Astrocyte (in vitro differentiated cells and primary cell): ENCODE measurements around the gene NLN. TPM values are rescaled to one million over a fixed set of nuclear protein-coding genes. Genes with fewer than 3 reads are reported as not detected.

Experiments
- DNase-seq: peaks from one replicate; pipeline ENCODE4 v3.0.0-alpha.2; 2010; ENCODE audit warnings: low read depth
- FAIRE-seq: peaks from 2 replicates; lab custom pipeline; 2011; peaks lifted over from hg19 to GRCh38; lab: Jason Lieb, UNC
- H2AFZ ChIP-seq: 2 replicates; pipeline ENCODE4 v1.6.0; 2012; ENCODE audit warnings: low read depth, low read length, inconsistent platforms
- H3K27ac ChIP-seq: 2 replicates; pipeline ENCODE4 v1.5.1; 2011; ENCODE audit warnings: low read depth, low read length, inconsistent platforms
- H3K27me3 ChIP-seq: 2 replicates; pipeline ENCODE4 v1.6.0; 2011; ENCODE audit warnings: low read length, inconsistent platforms; ENCODE audit not compliant: insufficient read depth
- H3K36me3 ChIP-seq: 2 replicates; pipeline ENCODE4 v1.5.1; 2011; ENCODE audit warnings: low read length, inconsistent platforms; ENCODE audit not compliant: insufficient read depth
- H3K4me1 ChIP-seq: 2 replicates; pipeline ENCODE4 v1.5.1; 2011; ENCODE audit warnings: low read length, inconsistent platforms; ENCODE audit not compliant: insufficient read depth
- H3K4me2 ChIP-seq: 2 replicates; pipeline ENCODE4 v1.6.0; 2012; ENCODE audit warnings: low read length, inconsistent platforms
- H3K4me3 ChIP-seq: 2 replicates; pipeline ENCODE4 v1.5.1; 2011; ENCODE audit warnings: low read depth, mild to moderate bottlenecking, low read length, inconsistent platforms; ENCODE audit not compliant: insufficient read depth
- H3K79me2 ChIP-seq: 2 replicates; pipeline ENCODE4 v1.6.0; 2012; ENCODE audit warnings: mild to moderate bottlenecking, low read length, inconsistent platforms; ENCODE audit not compliant: insufficient read depth
- H3K9ac ChIP-seq: 2 replicates; pipeline ENCODE4 v1.6.0; 2012; ENCODE audit warnings: mild to moderate bottlenecking, low read length, inconsistent platforms
- H3K9me3 ChIP-seq: 2 replicates; pipeline ENCODE4 v1.5.1; 2012; ENCODE audit warnings: low read depth, mild to moderate bottlenecking, low read length, inconsistent platforms; ENCODE audit not compliant: insufficient read depth
- H4K20me1 ChIP-seq: 2 replicates; pipeline ENCODE4 v1.6.0; 2012; ENCODE audit warnings: low read length, inconsistent platforms; ENCODE audit not compliant: insufficient read depth
- H3K27ac Mint-ChIP-seq: one replicate; pipeline ENCODE4 v1.8.0; 2021; ENCODE audit warnings: mild to moderate bottlenecking, mixed read lengths; ENCODE audit not compliant: unreplicated experiment
- H3K27me3 Mint-ChIP-seq: one replicate; pipeline ENCODE4 v1.8.0; 2021; ENCODE audit warnings: low read depth, mixed read lengths; ENCODE audit not compliant: unreplicated experiment
- H3K36me3 Mint-ChIP-seq: one replicate; pipeline ENCODE4 v1.8.0; 2021; ENCODE audit warnings: low read depth, mixed read lengths; ENCODE audit not compliant: unreplicated experiment
- H3K4me1 Mint-ChIP-seq: one replicate; pipeline ENCODE4 v1.8.0; 2021; ENCODE audit warnings: low read depth, mixed read lengths; ENCODE audit not compliant: unreplicated experiment
- H3K4me3 Mint-ChIP-seq: one replicate; pipeline ENCODE4 v1.8.0; 2021; ENCODE audit warnings: mild to moderate bottlenecking, moderate library complexity, mixed read lengths; ENCODE audit not compliant: unreplicated experiment
- H3K9me3 Mint-ChIP-seq: one replicate; pipeline ENCODE4 v1.8.0; 2021; ENCODE audit warnings: mild to moderate bottlenecking, mixed read lengths; ENCODE audit not compliant: unreplicated experiment
- EZH2 ChIP-seq: IDR thresholded peaks from 2 replicates; pipeline ENCODE4 v1.6.1; 2012; ENCODE audit warnings: mild to moderate bottlenecking, low read length, inconsistent platforms; ENCODE audit not compliant: insufficient read depth
- total RNA-seq: library from RNA; stranded (reverse); gene quantifications from 2 replicates; pipeline ENCODE4 v1.2.1, GENCODE V29; 2021
- TF ChIP-seq, protein P1 (sequence below): IDR thresholded peaks from 2 replicates; pipeline ENCODE4 v1.5.1; 2011; ENCODE audit warnings: low read depth, mild to moderate bottlenecking, inconsistent platforms, low read length, moderate library complexity; ENCODE audit not compliant: insufficient read depth

Gene NLN
- total RNA-seq, 1 donor from 2014 or later = 65.2 TPM

DNA sequence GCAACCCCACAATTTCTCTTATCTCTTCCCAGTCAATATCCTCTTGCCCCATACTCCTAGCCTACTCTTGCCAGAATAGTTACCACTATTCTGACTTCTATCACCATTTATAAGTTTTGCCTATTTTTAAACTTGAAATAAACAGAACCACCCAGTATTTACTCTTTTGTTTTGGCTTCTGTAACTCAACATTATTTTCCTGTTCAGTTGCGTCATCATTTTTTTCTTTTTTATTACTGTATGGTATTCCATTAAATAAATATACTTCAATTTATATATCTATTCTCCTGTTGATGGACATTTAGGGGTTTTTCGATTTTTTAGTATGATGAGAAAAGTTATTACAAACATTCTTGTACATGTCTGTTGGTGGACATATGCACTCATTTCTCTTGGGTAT, 141.7 kb downstream of the NLN start:
- Mint-ChIP-seq H3K27me3 (no peaks in the 10 kb centered on the region), H3K36me3 (peaks cover 4% of the 10 kb centered on the region), H3K4me1 (peaks cover 35% of the 10 kb centered on the region), H3K9me3 (peaks cover under 1% of the 10 kb centered on the region), H3K27ac (peak overlapping the region; percentile 71), H3K4me3 (no peak overlapping the region)
- H3K27me3 ChIP-seq = no peaks in the 10 kb centered on the region
- no peaks in the 10 kb centered on the region for H3K79me2 ChIP-seq
- FAIRE-seq = no peak
- H3K27ac ChIP-seq = no peak overlapping the region
- no peak overlapping the region for H3K4me3 ChIP-seq
- no peaks in the 10 kb centered on the region for H3K9me3 ChIP-seq
- no peak overlapping the region for H2AFZ ChIP-seq
- no peaks in the 10 kb centered on the region for H4K20me1 ChIP-seq
- H3K9ac ChIP-seq = no peak overlapping the region
- TF ChIP-seq, protein P1, sequence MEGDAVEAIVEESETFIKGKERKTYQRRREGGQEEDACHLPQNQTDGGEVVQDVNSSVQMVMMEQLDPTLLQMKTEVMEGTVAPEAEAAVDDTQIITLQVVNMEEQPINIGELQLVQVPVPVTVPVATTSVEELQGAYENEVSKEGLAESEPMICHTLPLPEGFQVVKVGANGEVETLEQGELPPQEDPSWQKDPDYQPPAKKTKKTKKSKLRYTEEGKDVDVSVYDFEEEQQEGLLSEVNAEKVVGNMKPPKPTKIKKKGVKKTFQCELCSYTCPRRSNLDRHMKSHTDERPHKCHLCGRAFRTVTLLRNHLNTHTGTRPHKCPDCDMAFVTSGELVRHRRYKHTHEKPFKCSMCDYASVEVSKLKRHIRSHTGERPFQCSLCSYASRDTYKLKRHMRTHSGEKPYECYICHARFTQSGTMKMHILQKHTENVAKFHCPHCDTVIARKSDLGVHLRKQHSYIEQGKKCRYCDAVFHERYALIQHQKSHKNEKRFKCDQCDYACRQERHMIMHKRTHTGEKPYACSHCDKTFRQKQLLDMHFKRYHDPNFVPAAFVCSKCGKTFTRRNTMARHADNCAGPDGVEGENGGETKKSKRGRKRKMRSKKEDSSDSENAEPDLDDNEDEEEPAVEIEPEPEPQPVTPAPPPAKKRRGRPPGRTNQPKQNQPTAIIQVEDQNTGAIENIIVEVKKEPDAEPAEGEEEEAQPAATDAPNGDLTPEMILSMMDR = no peak
- TF ChIP-seq EZH2 = no peak
- no peaks in the 10 kb centered on the region for H3K36me3 ChIP-seq
- peaks cover 33% of the 10 kb centered on the region for H3K4me1 ChIP-seq
- H3K4me2 ChIP-seq = no peak overlapping the region
- DNase-seq = no peak

DNA sequence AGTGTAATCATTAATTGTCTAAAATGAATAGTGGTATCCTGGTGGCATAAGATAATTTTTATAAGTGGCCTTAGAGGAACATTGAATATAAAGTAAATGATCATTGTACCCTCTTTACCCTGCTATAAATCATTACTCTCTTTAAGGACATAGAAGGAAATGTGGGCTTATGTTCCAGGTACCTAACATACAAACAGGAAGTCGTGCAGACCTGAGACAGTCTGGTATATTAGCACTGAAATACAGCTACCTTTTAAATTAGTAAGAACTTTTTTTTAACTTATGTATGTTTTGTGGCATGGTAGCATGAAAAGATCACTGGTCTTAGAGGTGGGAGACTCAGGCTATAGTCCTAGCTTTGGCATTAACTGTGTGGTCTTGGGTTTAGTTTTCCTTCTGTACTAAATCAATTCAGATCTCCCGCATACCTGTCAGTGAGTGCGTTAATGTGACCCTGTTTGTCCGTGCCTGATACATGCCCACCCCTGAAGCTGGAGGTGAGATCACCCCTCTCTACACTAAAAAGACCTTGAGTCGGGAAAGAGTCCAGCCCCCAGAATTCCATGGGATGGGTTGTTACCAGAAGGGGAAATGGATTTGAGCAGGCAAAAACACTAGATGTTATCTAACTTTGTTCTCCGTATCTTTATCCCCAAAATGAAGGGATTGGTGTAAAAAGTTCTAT, 145.0 kb downstream of the NLN start:
- peaks cover 22% of the 10 kb centered on the region for H3K4me1 Mint-ChIP-seq
- no peak overlapping the region for H3K27ac ChIP-seq
- H3K9ac ChIP-seq = no peak overlapping the region
- no peak for FAIRE-seq
- H2AFZ ChIP-seq = no peak overlapping the region
- H3K4me2 ChIP-seq = no peak overlapping the region
- H4K20me1 ChIP-seq = no peaks in the 10 kb centered on the region
- no peak for TF ChIP-seq EZH2
- TF ChIP-seq, protein P1 = no peak
- H3K27ac Mint-ChIP-seq = peak overlapping the region; percentile 2
- no peaks in the 10 kb centered on the region for H3K9me3 ChIP-seq
- H3K27me3 Mint-ChIP-seq = no peaks in the 10 kb centered on the region
- no peaks in the 10 kb centered on the region for H3K9me3 Mint-ChIP-seq
- no peak overlapping the region for H3K4me3 ChIP-seq
- no peaks in the 10 kb centered on the region for H3K79me2 ChIP-seq
- H3K27me3 ChIP-seq = no peaks in the 10 kb centered on the region
- H3K4me1 ChIP-seq = peaks cover 13% of the 10 kb centered on the region
- no peaks in the 10 kb centered on the region for H3K36me3 ChIP-seq
- DNase-seq = no peak
- no peak overlapping the region for H3K4me3 Mint-ChIP-seq
- no peaks in the 10 kb centered on the region for H3K36me3 Mint-ChIP-seq

DNA sequence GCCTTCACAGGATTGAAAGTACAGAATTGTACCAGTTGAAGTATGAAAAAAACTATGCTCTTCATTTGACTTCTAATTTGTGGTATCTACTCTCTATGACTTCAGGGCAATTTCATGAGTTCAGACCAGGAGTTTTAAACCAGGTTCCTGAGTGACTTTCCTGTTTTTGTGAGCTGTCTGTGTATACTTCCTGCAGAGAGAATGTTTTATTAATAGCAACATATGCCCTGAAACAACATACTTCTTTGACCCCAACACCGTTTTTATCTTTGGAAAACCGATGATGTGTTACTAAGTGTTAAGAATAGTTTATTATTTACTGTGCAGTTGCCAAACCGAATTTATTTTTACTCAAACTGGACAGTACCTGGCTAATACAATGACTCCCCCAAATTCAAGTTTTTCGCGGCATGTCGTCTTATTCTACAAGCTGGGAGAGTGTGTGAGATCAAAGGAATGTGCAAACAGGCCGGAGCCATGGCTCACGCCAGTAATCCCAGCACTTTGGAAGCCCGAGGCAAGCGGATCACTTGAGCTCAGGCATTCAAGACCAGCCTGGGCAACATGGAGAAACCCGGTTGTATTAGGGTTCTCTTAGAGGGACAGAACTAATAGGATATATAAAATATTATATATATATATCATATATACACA, 145.7 kb downstream of the NLN start:
- no peak overlapping the region for H3K4me3 Mint-ChIP-seq
- no peak overlapping the region for H2AFZ ChIP-seq
- H3K4me3 ChIP-seq = no peak overlapping the region
- peaks cover 18% of the 10 kb centered on the region for H3K4me1 Mint-ChIP-seq
- H3K27ac ChIP-seq = no peak overlapping the region
- H3K9me3 Mint-ChIP-seq = no peaks in the 10 kb centered on the region
- no peaks in the 10 kb centered on the region for H3K27me3 Mint-ChIP-seq
- H3K27ac Mint-ChIP-seq = peak overlapping the region; percentile 2
- peaks cover 8% of the 10 kb centered on the region for H3K4me1 ChIP-seq
- no peaks in the 10 kb centered on the region for H4K20me1 ChIP-seq
- H3K36me3 ChIP-seq = no peaks in the 10 kb centered on the region
- H3K4me2 ChIP-seq = peak overlapping the region; percentile 24
- no peak overlapping the region for H3K9ac ChIP-seq
- peak; percentile 41 for DNase-seq
- H3K9me3 ChIP-seq = no peaks in the 10 kb centered on the region
- no peak for TF ChIP-seq EZH2
- TF ChIP-seq, protein P1 = no peak
- no peaks in the 10 kb centered on the region for H3K27me3 ChIP-seq
- H3K79me2 ChIP-seq = no peaks in the 10 kb centered on the region
- FAIRE-seq = no peak
- no peaks in the 10 kb centered on the region for H3K36me3 Mint-ChIP-seq
